Activated CD4-positive, alpha-beta T cell treated with anti-CD3 and anti-CD28 coated beads for 36 hours (primary cell): ENCODE results near the gene PSMC4. TPM values are rescaled to one million over a fixed set of nuclear protein-coding genes. Genes with fewer than 3 reads are reported as not detected.
A peak's percentile ranks its signal among the peaks of the same experiment; 100 is the strongest.

Experiments
- ATAC-seq: fragments of 200-7000 bp; cut with Tn5 transposase; one replicate; pipeline ENCODE4 v1.10.0; 2021; ENCODE audit warnings: mild to moderate bottlenecking, moderate library complexity
- CTCF ChIA-PET: fragments of 350-600 bp; sonication (Branson Sonifier 250); formaldehyde crosslinking; loops from one replicate; lab custom pipeline; 2021; ENCODE audit warnings: antibody characterized with exemption; lab: Charles Lee
- POLR2A ChIA-PET: fragments of 350-600 bp; sonication (Branson Sonifier 250); formaldehyde crosslinking; loops from one replicate; lab custom pipeline; 2021; ENCODE audit warnings: antibody characterized with exemption, inconsistent platforms; lab: Charles Lee
- DNase-seq: peaks from one replicate; pipeline ENCODE4 v3.0.0-alpha.2; 2020
- H3K27ac Mint-ChIP-seq: one replicate; pipeline ENCODE4 v1.8.0; 2021; ENCODE audit warnings: mixed read lengths
- H3K27me3 Mint-ChIP-seq: one replicate; pipeline ENCODE4 v1.8.0; 2021; ENCODE audit warnings: mixed read lengths
- H3K36me3 Mint-ChIP-seq: one replicate; pipeline ENCODE4 v1.8.0; 2021; ENCODE audit warnings: low read depth, mixed read lengths
- H3K4me1 Mint-ChIP-seq: one replicate; pipeline ENCODE4 v1.8.0; 2021; ENCODE audit warnings: mixed read lengths
- H3K4me3 Mint-ChIP-seq: one replicate; pipeline ENCODE4 v1.8.0; 2021; ENCODE audit warnings: mild to moderate bottlenecking, moderate library complexity, mixed read lengths
- H3K9me3 Mint-ChIP-seq: one replicate; pipeline ENCODE4 v1.8.0; 2021; ENCODE audit warnings: low read depth, mixed read lengths
- intact Hi-C, 2 experiments: fragments of 100-400 bp; cut with DNase I in 1 of 2; cut with micrococcal nuclease in 1 of 2; formaldehyde crosslinking; loops; one replicate each; pipeline versions ENCODE4 v1.14.2 to v1.15.1; 2022 to 2024; cut with DNase I, micrococcal nuclease
- total RNA-seq, 2 experiments: library from RNA; stranded (reverse); gene quantifications; one replicate each; pipeline ENCODE4 v1.2.3, GENCODE V29; 2021

The PSMC4 gene
- total RNA-seq, 2 experiments from 2014 or later, result 114 to 140 TPM

DNA sequence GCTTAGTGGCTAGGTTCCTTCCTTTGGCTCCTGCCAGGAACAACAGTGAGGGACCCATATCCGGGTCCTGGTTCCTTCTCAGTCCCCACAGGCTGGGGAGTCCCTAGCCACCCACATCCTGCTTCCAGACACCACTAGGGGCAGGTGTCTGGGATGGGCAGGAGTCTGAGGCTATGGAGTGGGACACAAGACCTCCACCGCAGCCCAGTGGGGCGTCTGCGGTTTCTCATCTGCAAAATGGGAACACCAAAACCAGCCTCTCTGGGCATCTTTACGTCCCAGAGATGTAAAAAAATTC lies 35.7 kb upstream of the PSMC4 start:
- peaks cover 61% of the 10 kb centered on the region for H3K4me1 Mint-ChIP-seq
- H3K27me3 Mint-ChIP-seq, result no peaks in the 10 kb centered on the region
- ChIA-PET POLR2A (interaction anchor here (0.6 kb wide), 1 partner anchor 249 kb away, joined by 3 read pairs; no protein-coding TSS in a partner anchor), CTCF (interaction anchor here (2.1 kb wide), 1 partner anchor 35 kb away, joined by 12 read pairs; the partner anchor contains the start of gene PSMC4)
- no peak for ATAC-seq
- DNase-seq, result no peak
- peaks cover 14% of the 10 kb centered on the region for H3K9me3 Mint-ChIP-seq
- no peak overlapping the region for H3K4me3 Mint-ChIP-seq
- peaks cover 3% of the 10 kb centered on the region for H3K36me3 Mint-ChIP-seq
- H3K27ac Mint-ChIP-seq, result peak overlapping the region; percentile 90
- intact Hi-C loops, result no loop called here

DNA sequence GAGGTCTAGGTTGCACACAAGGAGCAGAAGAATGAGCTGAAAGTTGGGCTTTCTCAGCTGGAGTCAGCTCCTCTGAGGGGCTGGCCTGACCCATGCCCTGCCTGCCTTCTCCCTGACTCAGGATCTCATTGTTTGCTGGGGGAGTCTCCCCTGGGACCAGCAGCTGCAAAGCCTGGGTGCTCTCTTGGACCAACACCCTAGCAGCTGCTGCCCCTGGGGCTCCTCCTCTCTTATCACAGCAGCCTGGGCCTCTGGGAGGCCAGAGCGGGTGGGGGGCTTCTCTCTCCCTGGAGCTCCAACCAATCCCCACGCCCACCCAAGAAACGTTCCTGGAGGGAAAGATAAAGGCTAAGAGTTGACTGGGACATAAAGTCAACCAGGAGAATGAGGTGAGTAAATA lies 34.9 kb upstream of the PSMC4 start:
- Mint-ChIP-seq H3K4me1 (peaks cover 66% of the 10 kb centered on the region), H3K27me3 (no peaks in the 10 kb centered on the region)

DNA sequence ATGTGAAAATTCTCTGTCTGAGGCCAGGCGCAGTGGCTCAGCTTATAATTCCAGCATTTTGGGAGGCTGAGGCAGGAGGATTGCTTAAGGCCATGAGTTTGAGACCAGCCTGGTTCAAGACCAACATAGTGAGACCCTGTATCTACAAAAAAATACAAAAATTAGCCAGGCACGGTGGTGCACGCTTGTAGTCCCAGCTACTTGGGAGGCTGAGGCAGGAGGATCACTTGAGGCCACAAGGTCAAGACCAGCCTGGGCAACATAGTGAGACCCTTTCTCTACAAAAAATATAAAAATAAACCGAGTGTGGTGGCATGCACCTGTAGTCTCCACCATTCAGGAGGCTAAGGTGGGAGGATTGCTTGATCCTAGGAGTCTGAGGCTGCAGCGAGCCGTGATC lies 34.3 kb upstream of the PSMC4 start:
- Mint-ChIP-seq H3K36me3 (peaks cover 5% of the 10 kb centered on the region), H3K4me1 (peaks cover 72% of the 10 kb centered on the region), H3K27me3 (no peaks in the 10 kb centered on the region), H3K4me3 (peak overlapping the region; percentile 18), H3K9me3 (peaks cover 22% of the 10 kb centered on the region), H3K27ac (peak overlapping the region; percentile 90)
- CTCF ChIA-PET, result interaction anchor here (0.6 to 2.1 kb wide), 5 partner anchors 10 to 885 kb away, joined by 3 to 12 read pairs (median 3); partner anchors contain the start of genes FBL and PSMC4
- no peak for ATAC-seq
- POLR2A ChIA-PET, result interaction anchor here (1.5 kb wide), 1 partner anchor 34 kb away, joined by 3 read pairs; the partner anchor contains the start of gene PSMC4
- no peak for DNase-seq
- intact Hi-C loops, result no loop called here

More for the DNA sequence above, 34.9 kb upstream of the PSMC4 start:
- intact Hi-C loops, result no loop called here
- ChIA-PET CTCF (interaction anchor here (0.6 to 2.1 kb wide), 4 partner anchors 11 to 884 kb away, joined by 3 to 12 read pairs (median 4); partner anchors contain the start of genes FBL and PSMC4), POLR2A (interaction anchor here (0.6 kb wide), 1 partner anchor 249 kb away, joined by 3 read pairs; no protein-coding TSS in a partner anchor)
- H3K4me3 Mint-ChIP-seq, result peak overlapping the region; percentile 21
- no peak for DNase-seq
- H3K9me3 Mint-ChIP-seq, result peaks cover 21% of the 10 kb centered on the region
- peak overlapping the region; percentile 90 for H3K27ac Mint-ChIP-seq
- ATAC-seq, result no peak
- peaks cover 5% of the 10 kb centered on the region for H3K36me3 Mint-ChIP-seq

DNA sequence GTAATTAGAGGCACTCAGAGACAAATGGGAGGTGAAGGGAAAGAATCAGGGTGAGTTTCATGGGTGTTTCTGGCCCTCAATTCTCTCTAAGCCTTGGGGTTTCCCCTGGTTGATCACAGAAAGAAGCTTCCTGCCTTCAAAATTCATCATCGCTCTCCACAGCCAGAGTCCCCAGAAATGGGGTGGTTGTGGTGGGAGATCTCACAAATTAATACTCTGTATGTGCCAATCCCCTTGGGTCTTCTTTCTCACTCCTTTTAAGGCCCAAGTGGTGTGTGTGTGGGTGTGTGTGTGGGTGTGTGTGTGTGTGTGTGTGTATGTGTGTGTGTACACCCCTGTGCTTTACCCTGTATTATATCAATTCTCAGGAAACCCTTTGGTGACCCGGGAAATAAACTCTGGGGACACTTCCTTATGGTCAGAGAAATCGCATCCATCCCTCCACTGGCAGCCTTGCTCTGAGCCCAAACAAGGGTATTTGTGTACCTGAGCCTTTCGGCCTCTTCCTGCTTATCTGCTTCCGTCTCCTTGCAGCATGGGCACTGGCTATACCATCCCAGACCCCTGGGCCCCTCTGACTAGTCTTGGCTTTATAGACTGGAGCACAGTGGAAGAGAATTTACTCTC lies 33.8 kb upstream of the PSMC4 start:
- ChIA-PET POLR2A (interaction anchor here (1.2 to 1.5 kb wide), 2 partner anchors 32 to 34 kb away, joined by 3 read pairs; partner anchors contain the start of gene PSMC4), CTCF (interaction anchor here (1.0 to 2.1 kb wide), 5 partner anchors 10 to 91 kb away, joined by 3 to 12 read pairs (median 3); partner anchors contain the start of genes FBL and PSMC4)
- DNase-seq (peak; percentile 61), ATAC-seq (peak; percentile 89)
- Mint-ChIP-seq H3K4me3 (peak overlapping the region; percentile 18), H3K36me3 (peaks cover 5% of the 10 kb centered on the region), H3K27ac (peak overlapping the region; percentile 81), H3K27me3 (no peaks in the 10 kb centered on the region), H3K4me1 (peaks cover 78% of the 10 kb centered on the region), H3K9me3 (peaks cover 22% of the 10 kb centered on the region)
- intact Hi-C loops, result no loop called here

DNA sequence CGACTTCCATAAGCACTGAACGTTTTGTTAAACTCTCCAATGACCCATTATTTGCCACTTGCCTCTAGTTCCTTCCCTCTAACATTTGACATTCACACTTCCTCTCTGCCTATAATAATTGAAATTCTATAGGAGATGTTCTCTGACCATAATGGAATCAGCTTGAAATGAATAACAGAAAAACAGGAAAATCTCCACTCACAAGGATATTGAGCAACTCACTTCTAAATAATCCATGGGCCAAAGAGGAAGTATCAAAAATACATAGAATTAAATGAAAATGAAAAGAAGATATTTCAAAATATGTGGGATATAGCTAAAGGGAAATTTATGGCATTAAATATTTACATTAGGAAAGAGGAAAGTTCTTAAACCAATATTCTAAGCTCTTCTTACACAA lies 33.2 kb upstream of the PSMC4 start:
- ChIA-PET CTCF (interaction anchor here (1.3 to 1.4 kb wide), 3 partner anchors 13 to 33 kb away, joined by 3 to 8 read pairs (median 3); partner anchors contain the start of gene PSMC4), POLR2A (interaction anchor here (1.2 to 1.5 kb wide), 2 partner anchors 32 to 33 kb away, joined by 3 read pairs; partner anchors contain the start of gene PSMC4)
- H3K4me3 Mint-ChIP-seq, result peak overlapping the region; percentile 3
- no peaks in the 10 kb centered on the region for H3K27me3 Mint-ChIP-seq
- H3K36me3 Mint-ChIP-seq, result peaks cover 5% of the 10 kb centered on the region
- peak overlapping the region; percentile 81 for H3K27ac Mint-ChIP-seq
- intact Hi-C loops, result no loop called here
- ATAC-seq (no peak), DNase-seq (no peak)
- H3K9me3 Mint-ChIP-seq, result peaks cover 22% of the 10 kb centered on the region
- peaks cover 80% of the 10 kb centered on the region for H3K4me1 Mint-ChIP-seq

DNA sequence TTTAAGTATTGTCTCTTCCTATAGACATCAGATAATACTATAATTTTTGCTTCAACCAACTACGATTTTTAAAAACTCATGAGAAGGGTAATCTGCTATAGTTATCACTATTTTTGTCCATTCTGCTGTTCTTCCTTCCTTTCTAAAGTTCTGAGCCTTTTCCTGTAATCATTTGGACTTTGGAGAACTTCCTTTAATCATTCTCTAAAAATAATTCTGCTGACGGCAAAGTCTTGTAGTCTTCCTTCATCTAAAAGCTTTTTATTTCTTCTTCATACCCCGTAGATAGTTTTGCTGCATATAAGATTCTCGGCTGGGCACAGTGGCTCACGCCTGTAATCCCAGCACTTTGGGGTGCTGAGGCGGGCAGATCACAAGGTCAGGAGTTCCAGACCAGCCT lies 31.4 kb upstream of the PSMC4 start:
- intact Hi-C loops, result no loop called here

DNA sequence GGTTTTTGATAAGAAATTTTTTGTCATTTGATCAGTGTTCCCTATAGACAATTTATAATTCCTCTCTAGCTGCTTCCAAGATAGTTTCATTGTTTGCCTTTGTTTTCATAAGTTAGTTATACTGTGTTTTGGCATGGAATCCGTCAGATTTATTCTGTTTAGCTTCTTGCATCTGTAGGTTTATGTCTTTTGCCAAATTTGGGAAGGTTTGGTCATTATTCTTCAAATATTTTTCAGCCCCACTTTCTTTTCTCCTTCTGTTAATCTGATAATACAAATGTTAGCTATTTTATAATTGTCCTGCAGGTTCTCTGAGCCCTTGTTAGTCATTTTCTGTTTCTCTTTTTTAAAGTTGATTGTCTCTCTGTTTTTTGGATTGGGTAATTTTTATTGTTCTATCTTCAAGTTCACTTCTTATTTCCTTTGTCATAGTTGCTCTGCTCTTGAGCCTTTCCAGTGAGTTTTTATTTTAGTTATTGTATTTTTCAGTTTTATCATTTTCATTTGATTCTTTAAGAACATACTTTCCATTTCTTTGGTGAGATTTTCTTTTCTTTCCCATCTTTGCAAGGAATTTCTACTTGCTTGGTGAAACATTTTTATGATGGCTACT lies 30.6 kb upstream of the PSMC4 start:
- intact Hi-C loops, result loop anchor here in 1 of 2 experiments (2.0 kb wide), 1 partner anchor 30 kb away; the partner anchor contains the start of gene PSMC4
- H3K4me3 Mint-ChIP-seq, result no peak overlapping the region
- POLR2A ChIA-PET, result no interaction called here
- H3K27me3 Mint-ChIP-seq, result no peaks in the 10 kb centered on the region
- ATAC-seq (no peak), DNase-seq (no peak)
- peaks cover 81% of the 10 kb centered on the region for H3K4me1 Mint-ChIP-seq
- CTCF ChIA-PET, result interaction anchor here (0.6 to 1.3 kb wide), 2 partner anchors 30 to 1857 kb away, joined by 3 to 5 read pairs; partner anchors contain the start of gene PSMC4
- peaks cover 8% of the 10 kb centered on the region for H3K36me3 Mint-ChIP-seq
- peaks cover 22% of the 10 kb centered on the region for H3K9me3 Mint-ChIP-seq
- peak overlapping the region; percentile 79 for H3K27ac Mint-ChIP-seq

More for the DNA sequence above, 31.4 kb upstream of the PSMC4 start:
- DNase-seq (no peak), ATAC-seq (no peak)
- H3K4me3 Mint-ChIP-seq, result no peak overlapping the region
- H3K4me1 Mint-ChIP-seq, result peaks cover 83% of the 10 kb centered on the region
- peaks cover 22% of the 10 kb centered on the region for H3K9me3 Mint-ChIP-seq
- H3K27me3 Mint-ChIP-seq, result no peaks in the 10 kb centered on the region
- H3K27ac Mint-ChIP-seq, result no peak overlapping the region
- peaks cover 8% of the 10 kb centered on the region for H3K36me3 Mint-ChIP-seq
- POLR2A ChIA-PET, result no interaction called here
- CTCF ChIA-PET, result no interaction called here

DNA sequence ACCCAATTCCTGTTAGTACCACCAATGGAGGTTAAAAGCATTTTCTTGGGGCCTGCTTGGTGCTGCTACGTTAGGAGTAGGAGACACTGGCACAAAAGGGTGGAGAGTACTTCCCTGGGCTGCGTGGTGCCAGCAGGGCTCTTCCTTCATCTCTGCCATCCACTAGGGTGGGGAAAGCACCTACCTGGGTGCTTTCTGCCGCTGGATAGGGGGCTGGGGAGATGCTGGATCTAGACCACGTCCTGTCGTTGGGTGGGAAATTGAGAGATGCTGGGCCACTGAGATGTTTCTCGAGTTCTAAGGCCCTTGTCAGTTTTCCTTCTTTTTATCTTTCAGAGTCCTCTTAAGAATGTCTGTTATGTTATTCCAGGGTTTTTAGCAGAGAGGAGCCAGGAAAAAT lies 29.8 kb upstream of the PSMC4 start:
- Mint-ChIP-seq H3K4me3 (peak overlapping the region; percentile 54), H3K4me1 (peaks cover 80% of the 10 kb centered on the region), H3K36me3 (peaks cover 8% of the 10 kb centered on the region), H3K27ac (peak overlapping the region; percentile 79), H3K27me3 (no peaks in the 10 kb centered on the region), H3K9me3 (peaks cover 22% of the 10 kb centered on the region)
- intact Hi-C loops, result loop anchor here in 1 of 2 experiments (2.0 kb wide), 1 partner anchor 30 kb away; the partner anchor contains the start of gene PSMC4
- ATAC-seq (no peak), DNase-seq (no peak)
- POLR2A ChIA-PET, result interaction anchor here (1.1 kb wide), 1 partner anchor 29 kb away, joined by 10 read pairs; no protein-coding TSS in a partner anchor
- CTCF ChIA-PET, result interaction anchor here (0.6 to 1.3 kb wide), 5 partner anchors 12 to 1858 kb away, joined by 3 to 5 read pairs (median 3); partner anchors contain the start of gene PSMC4

DNA sequence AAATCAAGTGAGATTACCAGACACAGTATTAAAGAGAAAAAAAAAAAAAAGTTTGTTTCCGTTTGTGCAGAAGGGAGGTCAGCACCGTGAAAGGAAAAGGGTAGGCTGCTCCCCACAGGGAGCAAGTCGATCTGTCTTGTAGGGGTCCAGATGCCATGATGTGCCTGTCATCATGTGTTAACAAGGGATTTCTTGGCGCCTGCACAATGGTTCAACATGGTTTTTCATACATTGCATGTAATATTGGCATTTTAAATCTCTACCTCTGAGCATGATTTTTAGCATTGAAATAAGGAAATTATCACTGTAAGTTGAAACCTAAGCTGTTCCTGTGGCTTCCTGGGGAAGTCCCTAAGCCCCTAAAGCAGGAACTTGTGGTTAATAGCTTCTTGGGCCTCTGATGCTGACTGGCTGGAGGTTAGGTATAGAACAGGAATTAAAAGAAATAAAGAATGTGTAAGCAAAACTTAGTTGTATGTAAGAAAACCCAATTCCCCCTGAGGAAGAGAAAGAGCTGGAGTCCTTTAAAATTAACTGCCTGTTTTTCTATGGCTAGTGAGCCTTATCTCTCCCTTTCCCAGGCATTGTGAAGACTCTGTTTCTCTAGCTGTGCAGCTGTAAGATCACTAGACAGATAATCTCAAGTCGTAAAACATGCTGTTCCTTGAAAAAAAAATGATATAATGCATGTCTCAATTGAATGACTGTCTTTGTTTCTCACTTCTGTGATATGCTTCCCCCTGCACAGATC lies 29.2 kb upstream of the PSMC4 start:
- H3K4me3 Mint-ChIP-seq, result peak overlapping the region; percentile 54
- ATAC-seq, result peak; percentile 54
- no peaks in the 10 kb centered on the region for H3K27me3 Mint-ChIP-seq
- POLR2A ChIA-PET, result interaction anchor here (0.7 to 1.3 kb wide), 3 partner anchors 11 to 36 kb away, joined by 3 to 10 read pairs (median 3); no protein-coding TSS in a partner anchor
- peaks cover 10% of the 10 kb centered on the region for H3K36me3 Mint-ChIP-seq
- CTCF ChIA-PET, result interaction anchor here (0.8 to 1.3 kb wide), 8 partner anchors 10 to 359 kb away, joined by 3 to 5 read pairs (median 3); partner anchors contain the start of gene PSMC4
- intact Hi-C loops, result loop anchor here in 1 of 2 experiments (2.0 kb wide), 1 partner anchor 29 kb away; the partner anchor contains the start of gene PSMC4
- peak; percentile 58 for DNase-seq
- H3K4me1 Mint-ChIP-seq, result peaks cover 77% of the 10 kb centered on the region
- peak overlapping the region; percentile 79 for H3K27ac Mint-ChIP-seq
- peaks cover 22% of the 10 kb centered on the region for H3K9me3 Mint-ChIP-seq

DNA sequence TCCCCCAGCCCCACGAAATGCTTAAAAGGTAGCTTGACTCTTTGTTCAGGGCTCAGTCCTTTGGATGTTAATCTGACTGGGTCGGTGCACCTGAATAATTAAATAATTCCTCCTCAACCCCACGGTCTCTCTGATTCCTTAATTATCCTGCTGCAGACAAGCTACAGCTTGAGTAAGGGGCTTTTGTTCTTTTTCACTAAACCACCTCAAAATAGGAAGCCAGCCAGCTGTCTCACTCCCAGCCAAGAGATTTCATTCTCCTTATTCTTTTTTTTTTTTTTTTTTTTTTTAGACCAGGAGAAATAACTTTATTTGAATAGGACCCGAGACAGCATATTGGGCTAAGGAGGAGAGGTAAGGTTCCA lies 28.6 kb upstream of the PSMC4 start:
- no peaks in the 10 kb centered on the region for H3K27me3 Mint-ChIP-seq
- intact Hi-C loops, result no loop called here
- H3K4me1 Mint-ChIP-seq, result peaks cover 75% of the 10 kb centered on the region
- H3K4me3 Mint-ChIP-seq, result peak overlapping the region; percentile 54
- ChIA-PET POLR2A (interaction anchor here (0.7 to 1.3 kb wide), 3 partner anchors 11 to 35 kb away, joined by 3 to 10 read pairs (median 3); no protein-coding TSS in a partner anchor), CTCF (interaction anchor here (0.8 to 1.3 kb wide), 5 partner anchors 10 to 359 kb away, joined by 3 to 5 read pairs (median 3); no protein-coding TSS in a partner anchor)
- H3K27ac Mint-ChIP-seq, result peak overlapping the region; percentile 79
- no peak for DNase-seq
- H3K9me3 Mint-ChIP-seq, result peaks cover 22% of the 10 kb centered on the region
- ATAC-seq, result no peak
- peaks cover 10% of the 10 kb centered on the region for H3K36me3 Mint-ChIP-seq
